GM19397 (cell line): ENCODE data around the gene TIMM22.
"Not testable (repeated sequence)": the region's sequence is repeated elsewhere in the genome, so short reads cannot be mapped to it uniquely, and the experiment has no call there.

ENCODE experiments used
- ATAC-seq: cut with Tn5 transposase; IDR thresholded peaks from one replicate; pipeline ENCODE4 v1.9.1; 2021; ENCODE audit warnings: mild to moderate bottlenecking, moderate library complexity; ENCODE audit not compliant: unreplicated experiment

TIMM22 gene

GRCh38 chr17:996554-997344, at the start of gene TIMM22:
Gene TIMM22 (plus strand): TSS chr17:997129. CDS start chr17:997143, 14 bp downstream.
- peak; percentile 91 for ATAC-seq

GRCh38 chr17:948284-948852, 48.6 kb upstream of the TIMM22 start:
- no peak for ATAC-seq

GRCh38 chr17:949623-950303, 47.2 kb upstream of the TIMM22 start:
- ATAC-seq, result no peak

GRCh38 chr17:951325-952132, 45.4 kb upstream of the TIMM22 start:
- ATAC-seq, result no peak

- not testable (repeated sequence) for ATAC-seq
Measured at GRCh38 chr17:952592-952991, 44.3 kb upstream of the TIMM22 start.

GRCh38 chr17:953767-954166, 43.2 kb upstream of the TIMM22 start:
- ATAC-seq, result no peak

GRCh38 chr17:954431-955164, 42.3 kb upstream of the TIMM22 start:
- ATAC-seq, result no peak

GRCh38 chr17:956905-957304, 40.0 kb upstream of the TIMM22 start:
- no peak for ATAC-seq

- ATAC-seq, result no peak
Measured at GRCh38 chr17:957856-958421, 39.0 kb upstream of the TIMM22 start.

GRCh38 chr17:958712-959451, 38.0 kb upstream of the TIMM22 start:
- ATAC-seq, result no peak

GRCh38 chr17:962166-962565, 34.8 kb upstream of the TIMM22 start:
- ATAC-seq, result no peak

- ATAC-seq, result no peak
Measured at GRCh38 chr17:962670-963069, 34.3 kb upstream of the TIMM22 start.

- no peak for ATAC-seq
Measured at GRCh38 chr17:964876-965275, 32.1 kb upstream of the TIMM22 start.

GRCh38 chr17:965311-965989, 31.5 kb upstream of the TIMM22 start:
- no peak for ATAC-seq

- no peak for ATAC-seq
Measured at GRCh38 chr17:967122-967521, 29.8 kb upstream of the TIMM22 start.

GRCh38 chr17:968812-969730, 27.9 kb upstream of the TIMM22 start:
- ATAC-seq, result no peak

- no peak for ATAC-seq
Measured at GRCh38 chr17:969811-970355, 27.0 kb upstream of the TIMM22 start.

GRCh38 chr17:970364-970763, 26.6 kb upstream of the TIMM22 start:
- ATAC-seq, result no peak
